HepG2 (cell line): Measurements from ENCODE around the gene HBA2. TPM values are rescaled to one million over a fixed set of nuclear protein-coding genes. Genes with fewer than 3 reads are reported as not detected.

Experiments used
- ATAC-seq: fragments of 200-7000 bp; cut with Tn5 transposase; 3 replicates; pipeline ENCODE4 v1.9.1; 2020; ENCODE audit warnings: mild to moderate bottlenecking, moderate library complexity
- BruUV-seq: library from RNA; stranded (reverse); fragments of 400-500 nt; replicated peaks from 2 replicates; lab custom pipeline; 2021; lab: Mats Ljungman, UMichigan
- CTCF ChIA-PET: fragments of 300-600 bp; formaldehyde crosslinking; extraction: SDS; loops from one replicate; lab custom pipeline; 2021; ENCODE audit warnings: low total read pairs, inconsistent platforms, low intra/inter-chr PET ratio; lab: Yijun Ruan, JAX
- POLR2A ChIA-PET: fragments of 350-600 bp; sonication (Branson Sonifier 250); formaldehyde crosslinking; loops from one replicate; lab custom pipeline; 2020; ENCODE audit warnings: antibody characterized with exemption, inconsistent platforms; lab: Yijun Ruan, JAX
- DNase-seq: peaks from one replicate; pipeline ENCODE4 v3.0.0-alpha.2; 2015; ENCODE audit warnings: low spot score
- FAIRE-seq: peaks from 3 replicates; lab custom pipeline; 2011; peaks lifted over from hg19 to GRCh38; lab: Jason Lieb, UNC
- H2AFZ ChIP-seq: one replicate; pipeline ENCODE4 v1.6.1; 2011; ENCODE audit warnings: low read length, inconsistent platforms
- H3K27ac ChIP-seq: fragments of 300-600 bp; 3 replicates; pipeline ENCODE4 v1.8.0; 2011; ENCODE audit warnings: mixed run types, mild to moderate bottlenecking, mixed read lengths, low read length, inconsistent platforms; ENCODE audit not compliant: insufficient read depth; ENCODE audit errors: extremely low read length
- H3K27me3 ChIP-seq, 2 experiments: fragments of 200-600 bp in 1 of 2; 2 replicates in 1 of 2; 3 replicates in 1 of 2; pipeline versions ENCODE4 v1.6.0 to v1.8.0; 2011; ENCODE audit warnings: low read length in 2 of 2, mild to moderate bottlenecking in 2 of 2, moderate library complexity in 2 of 2, inconsistent platforms in 1 of 2; ENCODE audit not compliant: insufficient read depth in 2 of 2, control insufficient read depth in 1 of 2
- H3K36me3 ChIP-seq, 2 experiments: fragments of 200-600 bp in 1 of 2; replicated peaks in 1 of 2; 2 replicates in 1 of 2; 3 replicates in 1 of 2; pipeline versions ENCODE4 v1.5.1 to v1.8.0; 2011; ENCODE audit warnings: low read length in 2 of 2, inconsistent platforms in 1 of 2; ENCODE audit not compliant: insufficient read depth in 2 of 2, control insufficient read depth in 1 of 2
- H3K4me1 ChIP-seq: 2 replicates; pipeline ENCODE4 v1.5.1; 2012; ENCODE audit warnings: low read length, inconsistent platforms; ENCODE audit not compliant: insufficient read depth
- H3K4me2 ChIP-seq: 2 replicates; pipeline ENCODE4 v1.6.0; 2011; ENCODE audit warnings: low read depth, low read length, inconsistent platforms
- H3K4me3 ChIP-seq, 3 experiments: fragments of 200-600 bp in 1 of 3; sonication (generic), shearing (Covaris generic) in 1 of 3; replicated peaks in 1 of 3; 2 replicates each; pipeline ENCODE4 v1.5.1; 2011 to 2016; ENCODE audit warnings: low read length in 3 of 3, inconsistent platforms in 2 of 3, low read depth in 2 of 3, mild to moderate bottlenecking in 2 of 3, control low read depth in 1 of 3, mixed read lengths in 1 of 3; ENCODE audit not compliant: insufficient read depth in 1 of 3
- H3K79me2 ChIP-seq: one replicate; pipeline ENCODE4 v1.6.1; 2011; ENCODE audit warnings: low read length, inconsistent platforms; ENCODE audit not compliant: insufficient read depth
- H3K9ac ChIP-seq: 2 replicates; pipeline ENCODE4 v1.6.0; 2011; ENCODE audit warnings: mild to moderate bottlenecking, low read depth, low read length, inconsistent platforms; ENCODE audit not compliant: insufficient read depth
- H3K9me3 ChIP-seq: 2 replicates; pipeline ENCODE4 v1.5.1; 2012; ENCODE audit warnings: mild to moderate bottlenecking, low read length
- H4K20me1 ChIP-seq: 2 replicates; pipeline ENCODE4 v1.6.0; 2011; ENCODE audit warnings: inconsistent platforms, mild to moderate bottlenecking, low read length, moderate library complexity; ENCODE audit not compliant: insufficient read depth
- ATF2 ChIP-seq: sonication (generic); formaldehyde crosslinking; IDR thresholded peaks from 2 replicates; pipeline ENCODE4 v1.4.0; 2020; ENCODE audit warnings: missing genetic modification reagents
- GLI4 ChIP-seq: sonication (generic); formaldehyde crosslinking; IDR thresholded peaks from 2 replicates; pipeline ENCODE4 v1.5.1; 2020; ENCODE audit warnings: missing genetic modification reagents, mild to moderate bottlenecking, moderate library complexity, borderline replicate concordance
- NCOA2 ChIP-seq: sonication (generic); formaldehyde crosslinking; IDR thresholded peaks from 2 replicates; pipeline ENCODE4 v1.8.0; 2022; ENCODE audit warnings: inconsistent platforms
- PATZ1 ChIP-seq: sonication (generic); formaldehyde crosslinking; IDR thresholded peaks from 2 replicates; pipeline ENCODE4 v1.4.0; 2020; ENCODE audit warnings: missing genetic modification reagents
- ZNF296 ChIP-seq: sonication (generic); formaldehyde crosslinking; conservative IDR thresholded peaks from 2 replicates; pipeline ENCODE4 v1.5.0; 2020; ENCODE audit warnings: mild to moderate bottlenecking, missing genetic modification reagents
- ZNF687 ChIP-seq: sonication (generic); formaldehyde crosslinking; IDR thresholded peaks from 2 replicates; pipeline ENCODE4 v1.5.1; 2020; ENCODE audit warnings: mild to moderate bottlenecking, missing genetic modification reagents, moderate library complexity
- ZNF775 ChIP-seq: sonication (generic); formaldehyde crosslinking; IDR thresholded peaks from 2 replicates; pipeline ENCODE4 v1.4.0; 2020; ENCODE audit warnings: missing genetic modification reagents, mild to moderate bottlenecking, moderate library complexity, borderline replicate concordance
- WGBS: methylation state at CpG from one replicate; pipeline ENCODE4 v1.1.6; 2017; ENCODE audit warnings: low lambda C conversion rate; 5-methylcytosine and 5-hydroxymethylcytosine counted together
- in situ Hi-C: cut with HindIII; loops from 2 replicates; pipeline ENCODE4 v1.10.0; 2017; ENCODE audit warnings: low pct_unique_long_range_greater_than_20kb; ENCODE audit not compliant: extremely low pct_ligation_motif_present
- intact Hi-C: fragments of 100-400 bp; cut with micrococcal nuclease; formaldehyde crosslinking; loops from one replicate; pipeline ENCODE4 v1.10.0; 2022; ENCODE audit not compliant: unreplicated experiment
- polyA plus RNA-seq, 8 experiments: library from polyadenylated mRNA; depleted of rRNA in 3 of 8; stranded (reverse) in 7 of 8; unstranded in 1 of 8; fragments of >200 nt; fragmentation: Illumina TruSeq in 4 of 8; extraction: Trizol in 4 of 8; gene quantifications; 2 replicates each; pipeline versions ENCODE4 v1.2.1 to v1.2.3, GENCODE V29; 2011 to 2016; ENCODE audit warnings: low read depth in 4 of 8, missing spikeins in 1 of 8, mixed read lengths in 1 of 8; ENCODE audit not compliant: insufficient read depth in 1 of 8
- total RNA-seq, 5 experiments: library from RNA; depleted of rRNA; stranded (reverse); fragments of >200 nt; fragmentation: Illumina TruSeq; extraction: Trizol; gene quantifications; 2 replicates each; pipeline ENCODE4 v1.2.3, GENCODE V29; 2016; ENCODE audit warnings: low read depth in 1 of 5

The HBA2 gene
- total and polyA plus RNA-seq, 2 of the 13 experiments (the other 11 are each of a cell fraction or from before 2014, with no cell fraction given): not detected

- ATAC-seq: peak; percentile 47
- BruUV-seq: no TSS peak
Measured at GRCh38 chr16:143456-143855, 29.2 kb upstream of the HBA2 start.

More at GRCh38 chr16:143456-143855, 29.2 kb upstream of the HBA2 start:
- Histone ChIP-seq H3K27me3 (peaks cover 0 to 6% of the 10 kb centered on the region in 2 experiments; a peak in 2 of 5 replicates), H3K4me2 (peak overlapping the region; percentile 75), H3K27ac (no peak overlapping the region), H3K79me2 (no peaks in the 10 kb centered on the region), H3K36me3 (no peaks in the 10 kb centered on the region), H3K9me3 (no peaks in the 10 kb centered on the region)
- FAIRE-seq: no peak
- POLR2A ChIA-PET: interaction anchor here (0.5 kb wide), 1 partner anchor 200 kb away, joined by 3 read pairs; no protein-coding TSS in a partner anchor
- 20% methylated on average over 2 of the region's 6 CpGs for WGBS
- in situ Hi-C loops: no loop called here
- no peak for TF ChIP-seq GLI4 (CRISPR knock-in tag)
- peak; percentile 15; the same call in 1 of the 2 replicates for TF ChIP-seq PATZ1
- TF ChIP-seq ZNF687 (CRISPR knock-in tag): peak; percentile 48
- TF ChIP-seq ATF2 (CRISPR knock-in tag): no peak
- no peak for TF ChIP-seq ZNF775
- no peak for TF ChIP-seq NCOA2 (CRISPR knock-in tag)
- peak; percentile 69; the same call in 1 of the 2 replicates for TF ChIP-seq ZNF296 (CRISPR knock-in tag)
- TF ChIP-seq, all 625 proteins: peak for 3
- Histone ChIP-seq H3K4me1 (peaks cover 41% of the 10 kb centered on the region), H2AFZ (no peak overlapping the region), H4K20me1 (no peaks in the 10 kb centered on the region), H3K4me3 (peak overlapping the region in 1 of 3 experiments; percentile 52; a peak in 1 of 6 replicates), H3K9ac (no peak overlapping the region)
- no peak for DNase-seq
- intact Hi-C loops: no loop called here
- CTCF ChIA-PET: no interaction called here
